NCI-H510A (cell line): ENCODE measurements around the gene SCRT2.

ENCODE experiments used
- DNase-seq: peaks from one replicate; lab custom pipeline; 2025; lab: John Stamatoyannopoulos, UW

SCRT2 gene

DNA sequence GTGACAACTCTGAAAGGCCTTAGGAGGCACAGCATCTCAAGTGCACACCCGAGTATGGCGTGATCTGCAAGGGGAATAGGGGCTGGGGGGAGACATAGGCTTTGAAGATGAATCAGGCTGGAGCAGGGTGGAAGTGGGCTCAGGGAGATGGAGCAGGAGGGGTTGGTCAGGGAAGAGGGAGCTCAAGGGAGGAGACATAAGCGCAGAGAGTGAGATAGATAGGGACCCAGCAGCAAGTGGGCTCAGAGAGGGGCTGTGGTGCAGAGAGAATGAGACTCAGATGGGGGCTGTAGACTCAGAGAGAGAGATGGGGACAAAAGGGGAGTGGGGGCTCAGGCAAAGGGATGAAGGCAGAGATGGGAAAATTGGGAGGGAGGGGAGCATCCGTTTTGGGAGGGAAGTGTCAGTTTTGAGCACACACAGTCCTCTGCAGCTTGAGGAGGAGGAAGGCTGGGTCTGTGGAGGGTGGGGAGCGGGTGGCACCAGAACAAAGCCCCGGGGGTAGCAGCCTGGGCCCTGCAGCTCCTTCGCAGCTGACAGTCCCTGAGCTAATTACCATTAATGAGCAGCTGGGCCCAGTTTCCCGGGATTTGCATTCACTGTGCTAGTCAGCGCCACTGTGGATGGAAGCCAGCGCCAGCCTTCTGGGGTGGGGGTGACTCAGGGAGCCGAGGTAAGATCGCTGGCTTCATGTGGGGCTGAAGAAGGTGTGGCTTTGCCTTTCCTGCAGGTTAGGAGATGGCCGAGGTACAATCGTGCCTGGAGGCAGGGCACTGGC, 41.3 kb downstream of the SCRT2 start:
- no peak for DNase-seq

DNA sequence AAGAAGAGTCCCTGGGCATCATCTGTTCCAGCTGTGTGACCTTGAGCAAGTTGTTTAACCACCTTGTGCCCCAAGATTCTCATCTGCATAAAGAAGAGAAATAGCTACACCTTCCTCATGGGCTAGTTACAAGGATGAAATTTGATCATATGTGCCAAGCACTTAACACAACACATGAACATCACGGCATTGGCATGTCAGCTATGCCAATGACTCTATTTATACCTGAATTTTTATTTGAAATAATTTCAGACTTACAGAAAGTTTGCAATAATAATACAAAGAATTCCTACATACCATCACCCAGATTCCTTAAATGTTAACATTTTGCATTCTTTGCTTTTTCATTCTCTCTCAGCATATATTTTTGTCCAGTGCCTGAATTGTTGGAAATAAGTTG, 44.5 kb downstream of the SCRT2 start:
- no peak for DNase-seq

- DNase-seq, result no peak
Observed at GRCh38 chr20:626579-626978, 49.0 kb downstream of the SCRT2 start.

DNA sequence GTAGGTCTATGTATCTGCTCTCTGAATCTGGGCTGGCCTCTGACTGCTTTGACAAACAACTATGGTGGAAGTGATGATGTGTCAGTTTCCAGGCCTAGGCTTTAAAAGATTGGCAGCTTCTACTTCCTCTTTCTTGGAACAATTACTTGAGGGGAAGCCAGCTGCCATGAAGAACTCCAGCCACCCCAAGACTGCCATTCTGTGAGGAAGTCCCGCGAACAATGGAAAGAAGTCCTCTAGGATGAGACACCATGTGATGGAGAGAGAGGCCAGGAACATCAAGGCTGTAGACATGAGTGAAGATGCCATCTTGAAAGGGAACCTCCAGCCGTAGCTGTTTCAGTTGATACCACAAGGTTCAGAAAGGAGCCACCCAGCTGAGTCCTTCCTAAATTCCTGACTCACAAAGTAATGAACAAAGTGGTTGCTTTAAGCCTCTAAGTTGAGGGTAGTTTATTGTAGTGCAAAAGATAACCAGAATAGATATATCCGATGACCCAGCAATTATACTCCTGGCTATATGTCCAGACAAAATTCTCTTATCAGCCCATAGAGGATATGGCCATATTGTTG, 50.2 kb downstream of the SCRT2 start:
- DNase-seq, result no peak

DNA sequence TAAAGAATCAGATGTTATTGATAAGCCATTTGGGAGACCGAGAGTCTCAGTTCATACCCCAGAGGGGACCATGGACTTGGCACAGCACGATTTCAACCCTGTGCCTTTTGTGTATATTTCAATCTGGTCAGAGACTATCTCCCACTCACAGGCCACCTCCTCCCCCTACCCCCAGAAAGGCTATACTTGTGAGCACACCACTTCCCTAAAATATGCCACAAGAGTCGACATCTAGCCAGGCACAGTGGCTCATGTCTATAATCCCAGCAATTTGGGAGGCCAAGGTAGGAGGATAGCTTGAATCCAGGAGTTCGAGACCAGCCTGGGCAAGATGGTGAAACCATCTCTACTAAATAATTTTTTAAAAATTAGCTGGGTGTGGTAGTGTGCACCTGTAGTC, 51.9 kb downstream of the SCRT2 start:
- DNase-seq, result no peak

DNA sequence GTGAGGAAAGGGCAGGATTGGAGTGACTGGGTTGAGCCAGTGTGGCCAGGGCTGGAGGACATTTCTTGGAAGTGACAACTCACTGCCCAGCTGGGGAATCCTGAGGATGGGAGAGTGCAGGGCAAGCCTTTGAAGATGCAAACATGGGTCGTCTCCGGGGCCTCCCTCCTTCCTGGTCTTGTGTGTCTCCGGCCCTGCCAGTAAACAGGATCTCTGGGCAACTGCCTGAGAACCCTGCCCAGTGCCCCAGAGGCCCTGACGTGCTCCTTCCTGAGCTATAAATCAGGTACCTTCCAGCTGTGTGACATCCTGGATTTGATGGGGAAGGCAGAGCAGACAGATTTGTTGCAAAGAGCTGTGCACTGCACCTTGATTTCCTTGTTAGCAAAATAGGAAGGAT, 52.6 kb downstream of the SCRT2 start:
- DNase-seq, result no peak

GRCh38 chr20:622161-622560, 53.4 kb downstream of the SCRT2 start:
- no peak for DNase-seq

GRCh38 chr20:621125-621756, 54.4 kb downstream of the SCRT2 start:
- no peak for DNase-seq

DNA sequence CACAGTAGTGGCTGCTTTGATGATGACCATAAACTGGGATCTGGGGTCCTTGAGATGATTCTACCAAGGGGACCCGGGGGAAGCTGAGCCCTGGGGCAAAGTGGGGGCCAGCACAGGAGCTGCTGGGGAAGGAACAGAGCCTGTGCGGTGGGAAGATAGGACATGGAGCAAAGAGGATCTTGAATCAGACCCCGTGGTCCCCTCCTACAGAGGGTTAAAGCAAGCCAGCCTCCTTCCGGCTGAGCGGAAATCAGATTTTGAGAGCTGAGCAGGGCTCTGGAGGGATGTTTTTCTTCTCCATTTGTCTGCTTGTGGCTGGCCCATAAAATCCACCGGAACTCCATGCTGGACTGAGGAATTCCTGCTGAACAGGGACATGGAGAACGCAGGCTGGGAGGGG, 55.4 kb downstream of the SCRT2 start:
- no peak for DNase-seq

GRCh38 chr20:618980-619379, 56.6 kb downstream of the SCRT2 start:
- DNase-seq, result no peak

- DNase-seq, result no peak
Observed at GRCh38 chr20:617934-618690, 57.5 kb downstream of the SCRT2 start.

DNA sequence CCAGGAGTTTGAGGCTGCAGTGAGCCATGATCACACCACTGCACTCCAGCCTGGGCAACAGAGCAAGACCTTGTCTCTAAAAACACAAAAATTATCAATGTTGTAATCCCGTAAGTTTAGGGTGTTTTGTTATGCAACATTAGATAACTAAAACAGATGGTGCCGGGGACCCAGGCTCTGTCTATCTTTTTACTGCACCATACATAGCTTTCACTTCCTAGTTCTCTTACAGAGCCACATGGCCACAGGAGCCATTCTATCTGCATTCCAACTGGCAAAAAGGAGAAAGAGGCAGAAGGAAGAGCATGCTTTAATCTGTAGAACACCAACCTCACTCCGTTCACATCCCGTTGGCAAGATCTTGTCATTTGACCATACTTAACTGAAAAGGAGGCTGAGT, 60.1 kb downstream of the SCRT2 start:
- DNase-seq, result no peak

DNA sequence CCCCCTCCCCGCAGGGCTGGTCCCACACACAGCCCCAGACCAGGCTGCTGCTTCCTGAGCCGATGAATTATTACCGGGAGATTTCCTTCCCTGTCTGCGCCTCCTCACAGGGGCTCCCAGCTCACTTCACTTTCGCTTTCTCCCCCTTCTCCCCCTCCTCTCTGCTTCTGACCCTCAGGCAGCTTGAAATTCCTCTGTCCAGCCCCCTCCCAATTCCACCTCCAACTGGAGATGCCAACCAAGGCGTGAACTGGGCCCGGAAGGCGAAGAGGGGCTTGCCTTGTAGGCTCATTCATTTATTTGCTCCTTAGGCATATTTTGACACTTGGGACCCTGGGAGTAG, 63.8 kb downstream of the SCRT2 start:
- DNase-seq, result no peak
